Effector CD8-positive, alpha-beta T cell (primary cell): ENCODE data around the gene TJP1.
"Not testable (repeated sequence)": the region's sequence is repeated elsewhere in the genome, so short reads cannot be mapped to it uniquely, and the experiment has no call there.

Source experiments
- DNase-seq: peaks from one replicate; lab custom pipeline; 2025; lab: John Stamatoyannopoulos, UW

The TJP1 gene

DNA sequence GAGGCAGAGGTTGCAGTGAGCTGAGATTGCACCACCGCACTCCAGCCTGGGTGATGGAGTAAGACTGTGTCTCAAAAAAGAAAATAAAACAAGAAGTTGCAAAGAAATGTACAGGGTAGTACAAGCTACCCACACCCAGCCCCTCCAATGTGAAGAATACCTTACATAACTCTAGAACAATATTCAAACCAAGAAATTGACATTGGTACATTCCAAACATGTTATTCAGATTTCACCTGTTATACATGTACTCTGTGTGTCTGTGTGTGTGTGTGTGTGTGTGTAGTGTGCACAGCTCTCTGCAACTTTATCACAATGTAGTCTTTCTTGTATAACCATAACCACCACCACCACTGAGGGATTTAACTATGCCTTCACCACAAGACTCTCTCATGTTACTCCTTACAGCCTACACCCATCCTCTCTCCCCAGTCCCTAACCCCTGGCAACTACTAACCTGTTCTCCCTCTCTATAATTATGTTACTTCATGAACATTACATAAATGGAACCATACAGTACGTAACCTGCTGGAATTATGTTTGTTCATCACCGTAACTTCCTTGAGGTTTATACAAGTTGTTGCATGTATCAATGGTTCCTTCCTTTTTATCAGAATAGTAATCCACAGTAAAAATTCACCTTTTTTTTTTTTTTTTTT lies 16.2 kb upstream of the TJP1 start:
- DNase-seq, result no peak

DNA sequence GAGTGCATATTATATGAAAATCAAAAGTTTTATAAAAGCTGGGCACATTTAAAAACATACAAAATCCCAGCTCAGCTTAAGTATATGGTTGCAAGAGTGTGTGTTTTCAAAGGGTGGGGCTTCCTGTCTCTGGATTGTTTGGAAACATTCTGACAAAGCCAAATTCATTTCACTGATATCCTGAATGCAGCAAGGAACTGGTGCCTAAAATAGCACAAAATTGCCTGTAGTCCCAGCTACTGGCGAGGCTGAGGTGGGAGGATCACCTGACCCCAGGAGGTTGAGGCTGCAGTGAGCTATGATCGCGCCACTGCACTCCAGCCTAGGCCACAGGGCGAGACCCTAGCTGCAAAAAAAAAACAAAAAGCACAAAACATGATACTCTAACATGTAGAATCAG lies 13.0 kb upstream of the TJP1 start:
- DNase-seq, result no peak

DNA sequence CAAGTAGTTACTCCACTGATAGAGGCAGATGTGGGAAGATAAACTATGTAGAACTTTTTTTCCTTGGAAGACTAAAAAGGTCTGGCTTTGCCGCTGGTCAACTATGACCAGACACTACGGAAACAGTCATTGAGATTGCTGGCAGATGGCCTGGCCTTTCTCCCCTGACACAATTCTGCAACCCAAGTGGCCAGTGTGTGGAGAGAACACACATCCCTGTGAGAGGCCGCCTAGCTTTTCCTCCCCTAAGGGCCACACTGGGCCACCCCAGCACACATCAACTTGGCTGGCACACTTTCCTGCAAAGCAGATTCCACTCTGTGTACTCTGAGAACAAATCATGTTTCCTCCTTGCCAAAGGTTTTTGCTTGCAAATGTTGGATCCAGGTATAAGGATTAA lies 10.4 kb upstream of the TJP1 start:
- DNase-seq, result no peak

DNA sequence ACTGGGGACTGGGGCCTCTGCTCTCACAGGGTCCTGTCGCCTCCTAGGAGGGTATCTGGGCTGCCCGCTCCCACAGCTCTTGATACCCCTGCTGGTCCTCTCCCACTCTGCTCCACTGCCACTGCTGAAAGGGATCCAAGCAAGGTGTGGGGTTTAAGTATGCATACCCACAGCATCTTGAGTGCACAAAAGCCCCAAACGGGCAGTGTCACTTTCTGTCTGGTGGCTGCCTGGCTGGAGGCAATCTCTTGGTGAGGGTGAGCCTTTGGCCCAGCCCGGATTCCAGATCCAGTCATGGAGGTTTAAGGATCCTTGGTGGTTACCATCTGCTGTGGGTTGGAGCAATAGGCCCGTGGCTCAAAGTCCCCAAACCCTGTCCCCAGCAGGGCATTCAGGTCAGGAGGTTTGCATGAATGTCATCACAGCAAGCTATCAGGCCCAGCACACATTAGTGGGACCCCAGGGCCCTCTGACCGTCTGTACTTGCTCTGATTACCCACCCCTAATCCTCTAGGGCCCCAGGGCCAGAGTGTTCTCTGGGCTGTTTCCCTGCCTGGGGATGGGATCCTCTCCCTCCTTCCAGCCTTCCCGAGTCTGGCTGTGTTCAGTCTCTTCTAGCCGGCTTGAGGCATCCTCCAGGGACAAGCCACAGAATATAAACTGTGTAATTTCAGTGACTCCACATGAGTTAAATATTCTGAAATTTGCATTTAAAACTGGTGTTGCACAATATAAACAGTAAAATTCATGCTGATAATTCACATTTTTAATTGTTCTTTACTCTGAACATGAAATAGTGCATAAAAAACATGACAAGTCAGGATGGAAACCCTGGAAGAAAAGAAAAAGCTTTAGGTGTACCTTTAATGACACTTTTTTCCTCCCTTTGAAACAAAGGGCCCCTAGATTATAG lies 4.9 kb upstream of the TJP1 start:
- no peak for DNase-seq

DNA sequence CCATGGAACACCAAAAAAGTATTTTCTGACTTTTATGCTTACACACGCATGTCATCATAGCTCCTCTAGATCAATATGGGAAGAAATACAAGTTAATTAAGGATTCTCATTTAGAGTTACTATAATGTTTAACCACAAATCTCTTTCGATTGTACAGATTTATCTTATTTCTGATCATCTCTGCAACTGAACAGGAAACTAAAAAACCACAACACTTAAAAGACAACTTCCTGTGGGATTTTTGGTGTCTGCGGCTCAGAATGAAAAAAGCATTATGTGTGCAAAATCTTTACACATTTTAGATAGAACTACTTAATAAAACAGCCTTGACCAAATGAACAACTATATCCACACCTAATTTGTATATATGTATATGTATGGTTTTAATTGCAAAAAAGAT lies 3.0 kb upstream of the TJP1 start:
- DNase-seq, result no peak

DNA sequence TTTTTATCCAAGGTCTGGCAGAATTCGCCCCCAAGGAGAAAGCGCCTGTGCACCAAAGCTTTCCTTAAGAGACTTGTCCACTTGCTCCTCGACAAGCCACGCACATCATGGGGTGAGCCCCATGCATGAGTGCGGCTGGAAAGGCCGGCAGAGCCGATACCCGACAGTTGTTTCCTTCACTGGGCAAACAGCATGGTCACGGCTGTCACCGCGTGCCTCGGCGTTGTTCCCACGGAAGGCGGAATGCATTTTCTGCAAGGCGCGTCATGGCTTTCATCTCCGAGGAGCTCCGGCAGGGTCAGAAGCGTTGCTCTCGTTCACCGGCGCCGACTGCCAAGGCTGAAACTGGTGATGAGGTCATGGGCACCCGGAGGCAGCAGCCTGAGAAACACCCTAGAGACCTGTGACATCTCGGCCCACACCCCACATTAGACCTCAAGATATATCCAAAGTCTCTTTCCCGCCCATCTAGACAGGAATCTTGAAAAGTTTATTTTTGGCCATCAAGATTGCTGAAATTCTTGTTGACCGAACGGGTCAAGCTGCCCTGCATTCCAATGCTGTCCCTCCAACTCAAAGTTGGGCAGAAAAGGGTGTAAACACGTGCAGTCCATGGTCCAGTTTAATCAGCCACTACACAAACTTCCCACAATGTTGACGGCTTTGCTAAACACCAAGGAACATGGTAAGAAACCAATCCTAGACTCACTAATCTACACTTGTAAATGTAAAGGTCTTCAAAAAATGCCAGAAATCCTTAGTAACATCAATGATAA lies 604 bp upstream of the TJP1 start:
- no peak for DNase-seq

DNA sequence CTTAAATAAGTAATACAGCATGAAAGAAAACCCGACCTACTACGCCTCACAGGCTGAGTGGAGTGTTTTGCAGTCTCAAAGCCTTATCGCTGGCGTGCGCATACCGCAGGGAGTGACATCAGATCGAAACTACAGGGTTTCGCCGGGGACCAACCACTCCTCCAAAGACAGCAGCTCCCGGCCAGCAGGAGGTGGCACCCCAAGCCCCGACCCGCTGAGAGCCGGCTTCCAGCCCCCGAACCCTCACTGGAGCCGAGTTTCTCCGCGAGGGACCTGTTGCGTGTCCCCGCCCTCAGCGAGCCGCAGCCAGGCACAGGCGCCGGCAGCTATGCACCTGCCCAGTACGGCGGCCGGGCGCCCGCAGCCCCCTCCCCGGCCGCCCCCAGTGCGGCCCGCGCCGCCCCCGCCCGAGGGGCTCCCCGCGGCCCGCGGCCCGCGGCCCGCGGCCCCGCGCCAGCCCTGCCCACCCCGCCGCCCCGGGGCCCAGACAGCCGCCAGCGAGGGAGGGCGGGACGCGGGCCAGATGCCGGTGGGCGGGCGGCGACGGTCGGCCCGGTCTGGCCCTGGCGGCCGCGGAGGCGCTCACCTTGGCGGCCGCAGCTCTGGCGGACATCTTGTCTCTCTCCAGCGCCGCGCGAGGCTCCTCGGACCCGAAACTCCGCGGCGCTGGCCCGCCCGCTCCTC lies 710 bp downstream of the TJP1 start:
- DNase-seq, result no peak

DNA sequence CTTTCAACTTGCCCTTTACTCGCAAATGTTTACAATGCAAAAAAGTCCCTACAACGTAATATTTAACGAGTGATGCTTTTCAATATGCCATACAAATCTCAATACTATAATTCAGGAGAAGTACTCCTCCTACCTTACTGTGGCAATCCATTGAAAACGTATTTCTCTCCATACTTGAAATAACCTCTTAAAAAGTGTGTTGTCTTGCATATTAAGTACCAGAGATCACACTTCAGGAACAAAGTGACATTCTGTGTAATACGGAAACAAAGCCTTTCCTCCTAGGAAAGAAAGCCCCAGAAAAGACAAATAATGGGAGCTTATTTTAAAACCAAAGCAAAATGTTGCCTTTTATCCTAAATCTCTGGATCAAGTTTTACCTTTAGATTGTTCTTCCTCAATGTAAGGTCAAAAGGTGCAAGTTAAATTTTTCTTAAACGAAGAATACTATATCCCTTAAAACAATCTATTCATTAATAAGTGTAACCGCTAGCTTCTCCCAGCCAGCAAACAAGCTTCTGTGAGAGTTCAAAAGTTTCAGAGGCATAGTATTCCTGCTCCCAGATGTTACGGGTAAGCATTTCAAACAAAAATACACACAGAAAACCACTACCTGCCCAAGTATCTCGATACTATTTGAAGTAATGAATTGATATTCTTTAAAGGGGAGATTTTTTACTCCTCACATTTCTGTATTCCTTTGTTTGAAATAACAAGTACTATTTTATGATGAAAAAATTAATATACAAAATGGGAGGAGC lies 1.7 kb downstream of the TJP1 start:
- no peak for DNase-seq

DNA sequence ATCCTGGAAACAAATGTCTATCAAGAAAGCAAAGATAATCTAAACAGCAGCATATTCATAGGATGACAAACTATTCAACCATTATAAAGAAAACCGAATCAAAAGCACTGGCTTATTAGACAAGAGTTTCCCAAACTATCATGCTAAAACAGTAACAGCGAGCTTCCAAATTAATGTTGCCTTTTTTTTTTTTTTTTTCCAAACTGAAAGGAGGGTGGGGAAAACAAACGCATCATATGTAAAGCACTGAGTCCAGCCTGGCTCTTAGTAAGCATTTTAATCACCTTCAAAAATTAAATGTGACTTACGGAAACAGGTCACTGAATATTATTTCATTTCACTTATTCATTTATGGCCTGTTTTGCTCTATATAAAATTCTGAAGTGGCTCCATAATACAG lies 2.3 kb downstream of the TJP1 start:
- no peak for DNase-seq

DNA sequence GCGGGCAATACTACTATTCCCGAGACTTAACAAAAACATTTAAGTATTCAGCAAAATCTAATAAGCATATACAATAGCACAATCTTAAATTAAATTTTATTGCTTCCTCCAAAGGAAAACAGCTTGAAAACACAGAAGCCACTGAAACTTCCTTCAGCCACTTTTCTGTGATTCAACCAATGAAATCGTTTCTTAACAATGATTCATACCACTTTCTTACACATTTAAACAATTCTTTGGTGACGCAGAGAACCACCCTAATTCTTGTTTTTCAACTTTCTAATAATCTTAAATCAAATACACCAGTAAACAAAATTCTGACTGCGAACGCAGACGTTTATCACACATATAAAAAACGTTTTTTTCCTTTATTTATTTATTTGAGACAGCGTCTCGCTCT lies 4.1 kb downstream of the TJP1 start:
- no peak for DNase-seq

DNA sequence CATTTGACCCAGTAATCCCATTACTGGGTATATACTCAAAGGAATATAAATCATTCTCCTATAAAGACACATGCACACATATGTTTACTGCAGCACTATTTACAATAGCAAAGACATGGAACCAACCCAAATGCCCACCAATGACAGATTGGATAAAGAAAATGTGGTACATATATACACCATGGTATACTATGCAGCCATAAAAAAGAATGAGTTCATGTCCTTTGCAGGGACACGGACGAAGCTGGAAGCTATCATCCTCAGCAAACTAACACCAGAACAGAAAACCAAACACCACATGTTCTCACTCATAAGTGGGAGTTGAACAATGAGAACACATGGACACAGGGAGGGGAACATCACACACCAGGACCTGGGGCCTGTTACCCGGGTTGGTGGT lies 4.8 kb downstream of the TJP1 start:
- DNase-seq, result not testable (repeated sequence)

DNA sequence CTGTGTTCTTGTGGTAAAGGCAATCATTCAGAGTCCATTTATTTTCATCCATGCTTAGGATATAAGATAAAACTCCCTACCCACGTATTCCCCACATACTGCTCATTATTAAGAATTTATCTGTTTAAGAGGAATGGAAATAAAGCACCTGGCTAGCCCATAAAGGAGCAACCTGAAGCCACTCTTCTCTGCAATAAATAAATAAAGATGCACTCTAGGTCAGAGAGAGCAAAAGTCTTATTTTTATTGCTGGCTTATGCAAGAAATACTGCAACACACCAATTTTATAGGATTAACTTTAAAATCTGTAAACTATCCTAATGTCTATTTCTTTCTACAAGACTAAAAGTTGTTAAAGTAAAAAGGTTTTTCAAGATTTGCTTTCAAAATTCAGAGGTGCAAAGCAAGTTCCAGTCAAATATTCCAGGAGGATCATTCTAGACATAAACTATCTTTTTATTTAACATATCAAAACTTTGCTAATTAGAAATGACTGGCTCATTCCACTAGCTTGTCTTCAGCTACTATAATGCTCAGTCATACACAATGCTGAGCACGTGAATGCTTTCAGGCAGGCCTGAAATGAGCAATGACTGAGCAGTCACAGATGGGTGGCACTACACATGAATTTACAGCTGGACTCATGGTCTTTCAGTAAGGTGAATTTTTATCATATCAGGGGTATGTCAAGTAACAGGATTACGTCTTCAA lies 7.1 kb downstream of the TJP1 start:
- DNase-seq, result no peak

DNA sequence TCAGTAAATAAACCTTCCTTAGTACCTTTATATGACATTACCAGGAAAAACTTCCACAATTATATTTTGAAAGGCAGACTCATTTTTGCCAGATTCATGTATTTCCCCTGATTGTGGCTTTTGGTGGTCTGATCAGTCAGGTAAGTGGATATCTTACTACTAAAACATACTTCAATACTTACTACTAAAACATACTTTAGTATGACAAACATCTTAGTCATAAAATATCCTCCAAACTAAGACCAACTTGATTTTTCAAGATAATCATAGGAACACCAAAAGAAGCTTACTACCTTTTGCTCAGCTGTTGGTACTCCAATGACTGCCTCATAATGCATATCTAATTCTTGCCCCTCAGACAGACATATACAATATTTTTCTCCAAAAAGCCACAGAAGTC lies 9.3 kb downstream of the TJP1 start:
- no peak for DNase-seq

DNA sequence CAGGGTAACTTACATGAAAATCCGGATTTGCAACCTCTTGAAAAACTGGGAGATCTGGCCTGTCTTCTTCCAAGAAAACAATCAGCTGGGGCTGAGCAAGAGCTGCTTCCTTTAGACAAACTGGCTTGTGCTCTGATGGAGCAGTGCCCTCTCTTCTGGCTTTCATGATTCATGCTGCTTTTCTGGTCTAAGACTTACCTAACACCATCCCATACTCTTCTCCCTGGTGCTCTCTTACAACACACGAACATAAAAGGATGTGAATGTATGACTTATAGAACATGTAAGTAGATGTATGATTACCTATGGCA lies 9.9 kb downstream of the TJP1 start:
- DNase-seq, result no peak

DNA sequence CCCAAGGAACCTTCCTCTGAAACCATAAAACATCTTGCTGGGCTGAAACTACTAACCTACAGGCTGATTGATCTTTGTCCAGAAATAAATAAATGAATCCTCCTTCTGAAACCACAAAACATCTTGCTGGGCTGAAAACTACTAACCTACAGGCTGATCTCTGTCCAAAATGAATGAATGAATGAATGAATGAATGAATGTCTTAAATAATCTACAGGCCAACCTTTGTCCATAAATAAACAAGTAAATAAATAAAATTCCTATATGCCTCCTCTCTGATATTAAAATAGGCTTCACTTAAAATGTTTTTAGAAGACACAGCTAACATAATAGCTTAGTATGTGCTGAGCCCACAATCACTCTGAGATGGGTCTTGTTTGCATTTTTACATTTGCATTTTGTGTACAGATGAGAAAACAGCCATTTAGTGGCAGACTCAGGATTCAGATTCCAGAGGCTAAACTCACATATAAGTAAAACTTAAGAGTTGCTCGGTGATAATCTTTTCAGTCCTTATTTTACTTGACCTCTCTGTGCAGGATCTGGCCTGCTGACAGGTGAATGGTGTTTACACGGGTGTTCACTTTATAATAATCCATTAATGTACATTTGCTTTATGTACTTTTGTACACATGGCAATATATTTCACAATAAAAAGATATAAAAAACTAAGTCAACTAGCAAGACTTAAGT lies 10.4 kb downstream of the TJP1 start:
- no peak for DNase-seq

DNA sequence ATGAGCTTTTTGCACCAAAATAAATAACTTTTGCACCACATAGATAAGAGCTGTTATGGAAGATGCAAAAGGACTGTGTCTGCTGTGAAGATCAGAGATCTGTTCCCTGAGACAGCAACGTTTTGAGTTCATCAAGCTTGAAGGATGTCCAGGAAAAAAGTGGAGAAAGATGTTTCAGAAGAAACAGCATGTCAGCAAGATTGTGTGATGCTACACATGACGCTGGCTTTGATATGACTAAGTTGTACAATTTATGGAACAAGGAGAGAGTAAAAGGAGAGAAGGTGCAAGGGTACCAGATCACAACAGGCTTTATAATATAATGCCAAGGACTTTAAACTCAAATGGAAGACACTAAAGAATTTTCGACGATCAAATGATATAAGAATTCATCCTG lies 16.6 kb downstream of the TJP1 start:
- no peak for DNase-seq

DNA sequence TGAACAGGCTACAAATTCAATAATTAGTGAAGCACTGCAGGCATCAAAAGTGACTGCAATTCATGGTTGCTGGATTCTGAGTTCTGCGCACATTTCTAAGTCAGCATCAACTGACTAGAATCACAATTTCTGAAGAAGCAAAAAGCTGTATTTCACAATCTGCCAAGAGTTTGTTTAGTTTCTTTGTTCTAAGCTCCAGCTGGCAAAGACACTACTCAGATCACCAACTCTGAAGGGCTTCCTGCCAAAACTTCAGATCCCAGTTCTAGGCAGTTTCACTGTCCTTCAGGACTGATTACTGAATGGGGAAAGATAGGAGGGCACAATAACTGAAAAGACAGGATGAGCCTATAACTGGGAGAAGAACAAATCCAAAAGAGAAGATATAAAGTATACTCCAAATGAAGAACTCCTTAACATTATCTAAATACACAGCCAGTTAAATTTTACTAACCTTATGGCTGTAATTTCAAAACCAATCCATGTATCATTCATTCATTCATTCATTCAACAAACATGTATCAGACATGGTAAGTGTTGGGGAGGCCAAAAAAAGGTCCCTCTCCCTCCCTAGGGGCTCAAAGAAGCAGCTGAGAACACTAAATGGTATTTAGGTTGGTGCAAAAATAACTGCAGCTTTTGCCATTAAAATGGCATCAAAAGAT lies 17.1 kb downstream of the TJP1 start:
- no peak for DNase-seq

DNA sequence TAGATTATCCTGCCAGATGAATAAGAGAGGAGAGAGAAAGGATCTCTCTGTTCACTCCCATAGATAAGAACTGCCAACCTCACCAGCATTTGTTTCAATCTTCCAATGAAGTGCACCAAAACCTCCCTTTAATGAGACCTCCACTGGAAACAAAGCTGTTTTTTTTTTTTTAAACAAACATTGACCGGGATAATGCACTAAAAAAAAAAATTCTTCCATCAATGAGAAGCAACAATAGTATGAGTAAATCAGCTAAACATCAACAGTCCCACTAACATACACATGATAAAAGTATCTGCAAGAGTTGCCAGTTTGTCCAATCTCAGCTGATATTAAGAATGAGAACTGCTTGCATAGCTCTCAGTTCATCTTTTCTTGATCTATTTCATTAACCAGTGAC lies 19.9 kb downstream of the TJP1 start:
- DNase-seq, result no peak

DNA sequence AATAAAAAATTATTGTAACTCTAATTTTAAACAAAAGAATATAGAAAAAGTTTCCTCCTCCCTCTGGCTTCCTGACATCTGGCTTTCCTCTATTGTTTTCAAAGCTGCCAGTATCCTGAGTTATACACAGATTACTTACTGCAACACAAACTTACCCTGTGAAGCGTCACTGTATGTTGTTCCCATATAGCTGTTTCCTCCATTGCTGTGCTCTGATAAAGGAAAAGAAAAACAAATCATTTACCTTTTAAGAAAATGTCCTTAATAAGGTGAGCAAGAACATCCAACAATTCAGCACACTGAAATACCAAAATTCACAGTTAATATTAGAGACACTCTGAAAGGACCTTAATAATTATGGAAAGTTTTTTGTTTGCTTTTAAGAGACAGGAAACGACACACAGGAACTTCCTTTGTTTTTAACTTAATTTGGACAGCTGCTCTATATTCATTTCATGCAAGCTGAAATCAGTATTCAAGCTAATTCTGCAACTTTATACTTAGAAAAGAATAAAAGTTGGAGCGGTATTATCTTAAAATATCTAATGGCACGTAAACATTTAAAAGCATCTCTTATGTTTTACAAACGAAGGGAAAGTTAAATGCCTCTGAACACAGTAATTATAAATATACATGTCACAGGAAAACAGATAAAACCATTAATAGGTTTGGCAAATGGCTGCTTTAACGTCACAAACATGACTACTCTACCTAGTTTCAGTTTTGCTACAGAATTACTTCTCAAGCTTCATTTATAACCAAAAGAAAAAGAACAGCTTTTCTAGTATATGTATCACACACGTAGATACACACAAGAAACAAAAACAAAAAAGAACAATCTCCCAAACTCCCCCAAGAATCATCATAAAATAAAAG lies 21.5 kb downstream of the TJP1 start:
- DNase-seq, result no peak
